ENCODE measurements around the gene TLE2. TPM values are rescaled to one million over a fixed set of nuclear protein-coding genes. Genes with fewer than 3 reads are reported as not detected.

Gene TLE2
- total RNA-seq, 4 donors from 2014 or later: 4.6 to 45.2 (median 29.2) TPM

DNA sequence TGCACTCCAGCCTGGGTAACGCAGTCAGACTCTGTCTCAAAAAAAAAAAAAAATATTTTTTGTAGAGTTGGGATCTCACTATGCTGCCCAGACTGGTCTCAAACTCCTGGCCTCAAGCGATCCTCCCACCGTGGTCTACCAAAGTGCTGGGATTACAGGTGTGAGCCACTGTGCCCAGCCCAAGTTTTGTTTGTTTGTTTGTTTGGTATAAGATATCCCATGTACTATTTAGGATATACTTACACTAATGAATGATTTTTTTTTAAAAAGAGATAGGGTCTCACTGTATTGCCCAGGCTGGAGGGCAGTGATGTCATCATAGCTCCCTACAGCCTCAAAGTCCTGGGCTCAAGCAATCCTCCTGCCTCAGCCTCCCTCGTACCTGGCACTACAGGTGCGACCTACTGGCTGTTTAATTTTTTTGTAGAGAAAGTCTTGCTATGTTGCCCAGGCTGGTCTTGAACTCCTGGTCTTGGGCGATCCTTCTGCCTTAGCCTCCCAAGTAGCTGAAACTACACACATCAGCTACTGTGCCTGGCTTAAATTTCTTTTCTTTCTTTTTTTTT lies 27.8 kb downstream of the TLE2 start:
- TF ChIP-seq, protein P1, sequence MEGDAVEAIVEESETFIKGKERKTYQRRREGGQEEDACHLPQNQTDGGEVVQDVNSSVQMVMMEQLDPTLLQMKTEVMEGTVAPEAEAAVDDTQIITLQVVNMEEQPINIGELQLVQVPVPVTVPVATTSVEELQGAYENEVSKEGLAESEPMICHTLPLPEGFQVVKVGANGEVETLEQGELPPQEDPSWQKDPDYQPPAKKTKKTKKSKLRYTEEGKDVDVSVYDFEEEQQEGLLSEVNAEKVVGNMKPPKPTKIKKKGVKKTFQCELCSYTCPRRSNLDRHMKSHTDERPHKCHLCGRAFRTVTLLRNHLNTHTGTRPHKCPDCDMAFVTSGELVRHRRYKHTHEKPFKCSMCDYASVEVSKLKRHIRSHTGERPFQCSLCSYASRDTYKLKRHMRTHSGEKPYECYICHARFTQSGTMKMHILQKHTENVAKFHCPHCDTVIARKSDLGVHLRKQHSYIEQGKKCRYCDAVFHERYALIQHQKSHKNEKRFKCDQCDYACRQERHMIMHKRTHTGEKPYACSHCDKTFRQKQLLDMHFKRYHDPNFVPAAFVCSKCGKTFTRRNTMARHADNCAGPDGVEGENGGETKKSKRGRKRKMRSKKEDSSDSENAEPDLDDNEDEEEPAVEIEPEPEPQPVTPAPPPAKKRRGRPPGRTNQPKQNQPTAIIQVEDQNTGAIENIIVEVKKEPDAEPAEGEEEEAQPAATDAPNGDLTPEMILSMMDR (IDR thresholded peaks at IDR 0.05): no peak
- no peak for TF ChIP-seq POLR2A (IDR thresholded peaks at IDR 0.05)
- Histone ChIP-seq H3K4me3 (no peak overlapping the region), H3K27ac (no peak overlapping the region), H3K4me1 (no peaks in the 10 kb centered on the region), H3K36me3 (no peaks in the 10 kb centered on the region), H3K9me3 (no peaks in the 10 kb centered on the region), H3K27me3 (no peaks in the 10 kb centered on the region)
- DNase-seq: no peak

DNA sequence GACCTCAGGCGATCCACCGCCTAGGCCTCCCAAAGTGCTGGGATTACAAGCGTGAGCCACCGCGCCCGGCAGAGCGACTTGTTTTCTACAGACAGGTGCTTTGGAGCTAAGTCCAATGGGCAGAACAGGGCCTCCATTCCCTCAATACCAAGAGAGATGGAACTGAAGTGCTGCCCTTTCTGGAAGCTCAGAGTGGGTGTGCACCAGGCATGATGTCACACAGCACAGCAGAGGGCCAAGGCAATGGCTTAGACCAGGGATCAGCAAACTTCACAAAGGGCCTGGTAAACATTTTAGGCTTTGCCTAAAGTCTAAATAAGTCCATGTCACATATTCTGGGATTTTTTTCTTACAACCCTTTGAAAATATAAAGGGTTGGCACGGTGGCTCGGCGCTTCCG lies 30.4 kb downstream of the TLE2 start:
- Histone ChIP-seq H3K27me3 (no peaks in the 10 kb centered on the region), H3K36me3 (no peaks in the 10 kb centered on the region), H3K4me3 (no peak overlapping the region), H3K9me3 (no peaks in the 10 kb centered on the region), H3K27ac (no peak overlapping the region), H3K4me1 (no peaks in the 10 kb centered on the region)
- DNase-seq: no peak
- TF ChIP-seq, protein P1 (IDR thresholded peaks at IDR 0.05): no peak
- TF ChIP-seq POLR2A (IDR thresholded peaks at IDR 0.05): no peak

DNA sequence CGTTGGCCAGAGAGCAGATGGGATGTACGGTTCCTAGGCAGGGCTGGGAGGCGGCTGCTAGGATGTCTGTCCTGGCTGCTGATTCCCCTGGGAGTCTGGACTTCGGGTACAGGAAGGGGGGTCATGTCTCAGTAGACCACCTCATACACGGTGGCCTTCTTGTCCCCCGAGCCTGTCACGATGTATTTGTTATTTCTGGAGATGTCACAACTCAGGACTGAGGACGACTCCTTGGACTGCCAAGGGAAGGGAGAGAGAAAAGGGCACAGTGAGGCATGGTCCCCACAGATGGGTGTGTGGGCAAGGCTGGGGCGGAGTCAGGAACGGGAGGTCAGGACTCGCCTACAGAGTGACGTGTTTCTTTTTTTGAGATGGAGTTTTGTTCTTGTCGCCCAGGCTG lies 31.4 kb downstream of the TLE2 start:
- Histone ChIP-seq H3K36me3 (no peaks in the 10 kb centered on the region), H3K4me3 (no peak overlapping the region)
- TF ChIP-seq POLR2A (IDR thresholded peaks at IDR 0.05): no peak
- TF ChIP-seq, protein P1 (IDR thresholded peaks at IDR 0.05): no peak

DNA sequence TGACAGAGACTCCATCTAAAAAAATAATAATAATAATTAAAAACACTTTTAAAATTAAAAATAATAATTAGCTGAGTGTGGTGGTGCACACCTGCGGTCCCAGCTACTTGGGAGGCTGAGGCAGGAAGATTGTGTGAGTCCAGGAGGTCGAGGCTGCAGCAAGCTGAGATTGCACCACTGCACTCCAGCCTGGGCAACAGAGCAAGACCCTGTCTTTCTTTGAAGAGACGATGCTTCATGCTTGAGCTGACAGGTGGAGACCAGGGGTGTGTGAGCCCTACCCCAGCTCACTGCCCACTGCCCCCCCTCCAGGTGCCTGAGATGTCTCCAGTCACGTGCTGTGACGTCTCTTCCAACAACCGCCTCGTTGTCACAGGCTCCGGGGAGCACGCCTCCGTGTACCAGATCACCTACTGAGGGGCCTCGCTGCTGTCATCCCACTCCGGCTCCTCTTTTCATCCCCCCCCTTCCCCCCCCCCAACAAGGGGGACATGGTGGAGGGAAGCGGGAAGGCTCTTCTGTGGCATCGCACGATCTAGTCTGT lies 34.4 kb downstream of the TLE2 start:
- no peaks in the 10 kb centered on the region for H3K9me3 ChIP-seq
- TF ChIP-seq, protein P1 (IDR thresholded peaks at IDR 0.05): no peak
- no peak for TF ChIP-seq POLR2A (IDR thresholded peaks at IDR 0.05)

More for the DNA sequence above, 31.4 kb downstream of the TLE2 start:
- H3K4me1 ChIP-seq: no peaks in the 10 kb centered on the region
- no peaks in the 10 kb centered on the region for H3K27me3 ChIP-seq
- H3K9me3 ChIP-seq: no peaks in the 10 kb centered on the region
- DNase-seq: no peak
- H3K27ac ChIP-seq: no peak overlapping the region

DNA sequence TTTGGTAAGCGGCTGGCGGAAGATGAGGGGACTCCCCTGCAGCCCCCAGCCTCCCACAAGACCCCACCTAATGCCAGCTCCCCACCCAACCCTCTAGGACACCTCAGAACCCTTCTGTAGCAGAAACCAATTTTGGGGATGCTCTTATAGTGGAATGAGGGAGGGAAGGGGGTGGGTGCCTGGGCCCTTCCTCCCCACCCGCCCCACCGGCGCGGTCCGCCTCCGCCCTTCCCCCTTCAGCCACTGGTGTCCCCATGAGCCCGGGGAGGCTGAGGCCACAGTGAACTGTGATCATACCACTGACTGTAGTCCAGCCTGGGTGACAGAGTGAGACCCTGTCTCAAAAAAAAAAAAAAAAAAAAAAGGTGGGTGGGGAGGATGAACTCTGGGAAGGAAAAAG lies 35.5 kb downstream of the TLE2 start:
- no peak for TF ChIP-seq POLR2A (IDR thresholded peaks at IDR 0.05)
- TF ChIP-seq, protein P1 (IDR thresholded peaks at IDR 0.05): no peak
- Histone ChIP-seq H3K27me3 (no peaks in the 10 kb centered on the region), H3K36me3 (no peaks in the 10 kb centered on the region), H3K4me3 (no peak overlapping the region), H3K9me3 (no peaks in the 10 kb centered on the region), H3K27ac (no peak overlapping the region), H3K4me1 (no peaks in the 10 kb centered on the region)
- no peak for DNase-seq

More for the DNA sequence above, 34.4 kb downstream of the TLE2 start:
- Histone ChIP-seq H3K36me3 (no peaks in the 10 kb centered on the region), H3K27ac (no peak overlapping the region), H3K27me3 (no peaks in the 10 kb centered on the region), H3K4me1 (no peaks in the 10 kb centered on the region), H3K4me3 (no peak overlapping the region)
- no peak for DNase-seq
